Fibroblast of peridontal ligament (primary cell): ENCODE results near the gene SLC12A3.

ENCODE experiments used
- DNase-seq: peaks from one replicate; pipeline ENCODE4 v3.0.0-alpha.2; 2010; ENCODE audit errors: extremely low read depth

Gene SLC12A3, protein sequence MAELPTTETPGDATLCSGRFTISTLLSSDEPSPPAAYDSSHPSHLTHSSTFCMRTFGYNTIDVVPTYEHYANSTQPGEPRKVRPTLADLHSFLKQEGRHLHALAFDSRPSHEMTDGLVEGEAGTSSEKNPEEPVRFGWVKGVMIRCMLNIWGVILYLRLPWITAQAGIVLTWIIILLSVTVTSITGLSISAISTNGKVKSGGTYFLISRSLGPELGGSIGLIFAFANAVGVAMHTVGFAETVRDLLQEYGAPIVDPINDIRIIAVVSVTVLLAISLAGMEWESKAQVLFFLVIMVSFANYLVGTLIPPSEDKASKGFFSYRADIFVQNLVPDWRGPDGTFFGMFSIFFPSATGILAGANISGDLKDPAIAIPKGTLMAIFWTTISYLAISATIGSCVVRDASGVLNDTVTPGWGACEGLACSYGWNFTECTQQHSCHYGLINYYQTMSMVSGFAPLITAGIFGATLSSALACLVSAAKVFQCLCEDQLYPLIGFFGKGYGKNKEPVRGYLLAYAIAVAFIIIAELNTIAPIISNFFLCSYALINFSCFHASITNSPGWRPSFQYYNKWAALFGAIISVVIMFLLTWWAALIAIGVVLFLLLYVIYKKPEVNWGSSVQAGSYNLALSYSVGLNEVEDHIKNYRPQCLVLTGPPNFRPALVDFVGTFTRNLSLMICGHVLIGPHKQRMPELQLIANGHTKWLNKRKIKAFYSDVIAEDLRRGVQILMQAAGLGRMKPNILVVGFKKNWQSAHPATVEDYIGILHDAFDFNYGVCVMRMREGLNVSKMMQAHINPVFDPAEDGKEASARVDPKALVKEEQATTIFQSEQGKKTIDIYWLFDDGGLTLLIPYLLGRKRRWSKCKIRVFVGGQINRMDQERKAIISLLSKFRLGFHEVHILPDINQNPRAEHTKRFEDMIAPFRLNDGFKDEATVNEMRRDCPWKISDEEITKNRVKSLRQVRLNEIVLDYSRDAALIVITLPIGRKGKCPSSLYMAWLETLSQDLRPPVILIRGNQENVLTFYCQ

GRCh38 chr16:56864960-56865359 is at the start of gene SLC12A3:
TSS of gene SLC12A3 (plus strand) at chr16:56865207. CDS start at chr16:56865236, 29 bp downstream.
- no peak for DNase-seq

- no peak for DNase-seq
Observed at GRCh38 chr16:56815721-56816120, 49.3 kb upstream of the SLC12A3 start.

GRCh38 chr16:56817056-56817455 is 48.0 kb upstream of the SLC12A3 start:
- no peak for DNase-seq

GRCh38 chr16:56817938-56818337 is 47.1 kb upstream of the SLC12A3 start:
- DNase-seq: no peak

GRCh38 chr16:56823081-56823733 is 41.8 kb upstream of the SLC12A3 start:
- no peak for DNase-seq

DNA sequence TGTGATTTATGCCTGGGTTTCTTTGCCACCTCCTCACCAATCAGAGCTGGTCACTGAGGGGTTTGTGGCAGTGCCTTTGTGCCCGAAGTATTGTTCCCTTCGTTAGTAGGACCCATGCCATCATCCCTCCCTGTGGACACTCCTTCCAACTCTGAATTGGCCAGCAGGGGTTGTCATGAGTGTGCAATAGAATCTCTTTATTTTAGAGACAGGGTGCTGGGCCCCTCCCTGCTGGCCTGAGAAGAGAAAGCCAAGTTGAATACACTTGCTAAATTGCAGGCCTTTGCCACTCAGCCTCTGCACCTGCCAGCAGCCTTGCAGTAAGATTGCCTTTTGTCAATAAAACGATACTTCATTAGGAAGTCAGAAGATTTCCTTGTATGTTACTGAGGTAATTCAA is 40.7 kb upstream of the SLC12A3 start:
- DNase-seq: no peak

GRCh38 chr16:56824804-56825203 is 40.2 kb upstream of the SLC12A3 start:
- DNase-seq: no peak

DNA sequence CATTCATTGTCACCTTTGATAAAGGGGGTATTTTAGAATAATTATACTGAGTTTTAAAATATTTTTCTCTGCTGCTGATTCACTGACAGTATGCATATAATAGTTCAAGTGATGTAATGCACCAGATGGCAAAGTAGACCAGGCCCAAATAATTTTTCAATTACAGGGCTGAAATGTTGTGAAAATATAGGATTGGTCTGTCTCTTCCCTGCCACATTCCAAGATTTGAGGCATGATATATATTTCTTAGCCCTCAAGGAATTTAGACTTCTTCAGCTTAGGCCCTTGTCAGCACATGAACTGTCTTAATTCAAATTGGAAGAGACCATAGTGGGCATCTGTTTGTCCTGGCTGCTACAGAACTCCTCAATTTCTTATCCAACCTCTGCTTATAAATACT is 39.2 kb upstream of the SLC12A3 start:
- DNase-seq: no peak

- no peak for DNase-seq
Observed at GRCh38 chr16:56828647-56829046, 36.4 kb upstream of the SLC12A3 start.

GRCh38 chr16:56830669-56831068 is 34.3 kb upstream of the SLC12A3 start:
- DNase-seq: peak; percentile 34

DNA sequence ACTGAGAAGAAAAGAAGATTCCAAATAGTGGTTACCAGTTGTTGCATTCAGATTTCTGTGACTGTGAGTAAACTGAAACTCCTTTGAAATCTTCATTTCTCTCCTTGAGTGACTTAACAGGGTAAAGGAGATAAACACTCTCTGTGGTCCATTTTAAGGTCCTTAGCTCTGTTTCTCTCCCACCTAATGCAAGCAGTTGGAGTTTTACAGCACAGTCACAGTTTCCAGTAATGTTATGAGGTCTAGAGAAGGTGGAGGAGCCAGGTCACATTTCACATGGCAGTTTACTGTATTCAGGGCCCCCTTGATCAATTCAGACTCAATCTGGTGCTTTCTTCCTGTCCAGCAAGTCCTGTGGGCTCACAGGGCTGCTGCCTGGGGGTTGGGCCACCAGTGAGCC is 32.2 kb upstream of the SLC12A3 start:
- no peak for DNase-seq

DNA sequence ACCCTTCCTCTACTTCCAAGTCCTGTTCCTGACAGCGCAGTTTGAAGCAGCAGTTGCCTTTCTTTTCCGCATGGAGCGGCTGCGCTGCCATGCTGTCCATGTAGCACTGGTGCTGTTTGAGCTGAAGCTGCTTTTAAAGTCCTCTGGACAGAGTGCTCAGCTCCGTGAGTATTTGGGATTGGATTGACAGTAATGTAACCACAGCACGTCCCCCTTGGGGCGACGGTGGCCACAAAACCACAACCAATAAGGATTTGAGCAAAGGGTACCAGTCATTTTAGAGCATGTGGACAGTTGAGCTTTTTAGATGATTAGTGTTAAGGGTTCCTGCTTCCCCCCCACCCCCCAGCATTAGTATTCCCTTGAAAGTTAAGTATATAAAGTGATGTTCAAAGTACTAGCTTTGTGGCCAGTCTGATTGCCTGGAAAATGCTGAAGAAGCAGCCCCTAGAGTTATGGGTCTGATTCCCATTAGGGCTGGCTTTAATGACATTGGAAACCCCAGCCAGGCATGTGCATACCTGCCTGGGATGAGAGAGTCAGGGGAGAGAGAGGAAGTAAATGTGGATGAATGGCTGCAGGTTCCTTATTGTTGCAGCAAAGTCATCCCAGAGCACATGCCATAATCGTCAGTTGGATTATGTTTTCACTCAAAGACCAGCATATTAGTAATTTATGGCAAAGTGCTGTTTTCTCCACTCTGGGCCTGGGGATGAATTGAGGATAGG is 31.6 kb upstream of the SLC12A3 start:
- no peak for DNase-seq

DNA sequence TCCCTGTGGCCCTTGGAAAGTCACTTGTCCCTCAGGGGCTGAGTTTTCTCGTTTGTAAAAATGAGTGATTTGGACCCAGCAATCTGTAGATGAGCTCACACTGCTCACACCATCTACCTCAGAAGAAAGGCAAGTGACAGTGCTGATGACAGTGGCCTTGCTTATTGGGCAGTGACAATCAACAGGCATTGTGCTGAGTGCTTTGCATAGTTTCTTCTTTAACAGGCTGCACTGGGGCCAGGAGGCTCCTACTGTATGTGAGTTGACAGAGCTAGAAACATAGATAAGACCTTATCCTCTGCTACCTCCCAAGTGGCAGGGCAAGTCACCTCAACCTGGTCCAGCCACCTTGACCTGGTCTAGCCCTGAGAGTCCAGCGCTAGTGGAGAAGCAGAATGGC is 29.7 kb upstream of the SLC12A3 start:
- no peak for DNase-seq

- DNase-seq: peak; percentile 52
Observed at GRCh38 chr16:56836410-56837230, 28.4 kb upstream of the SLC12A3 start.

DNA sequence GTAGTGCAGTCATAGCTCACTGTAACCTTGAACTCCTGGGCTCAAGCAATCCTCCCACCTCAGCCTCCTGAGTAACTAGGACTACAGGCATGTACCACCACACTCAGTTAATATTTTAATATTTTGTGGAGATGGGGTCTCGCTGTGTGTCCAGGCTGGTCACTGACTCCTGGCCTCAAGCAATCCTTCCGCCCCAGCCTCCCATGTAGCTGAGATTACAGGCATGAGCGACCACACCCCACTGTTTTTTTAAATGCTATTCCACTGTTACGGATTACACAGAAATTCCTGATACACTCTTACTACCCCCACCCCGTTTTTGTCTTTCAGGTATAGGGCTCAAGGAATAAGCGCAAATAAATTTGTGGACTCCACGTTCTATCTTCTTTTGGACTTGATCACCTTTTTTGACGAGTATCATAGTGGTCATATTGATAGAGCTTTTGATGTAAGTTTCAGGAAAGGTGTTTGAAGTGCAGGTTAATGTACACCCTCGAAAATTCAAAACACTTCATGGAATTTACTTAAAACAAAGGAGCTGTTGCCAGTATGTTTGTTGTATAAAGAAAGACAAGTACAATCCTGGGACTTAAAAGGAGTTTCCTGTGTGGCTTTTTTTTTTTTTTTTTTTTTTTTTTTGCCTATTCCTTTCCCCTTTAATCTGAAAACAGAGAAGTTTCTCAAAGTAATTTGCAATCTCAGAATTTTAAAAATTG is 26.2 kb upstream of the SLC12A3 start:
- DNase-seq: no peak

DNA sequence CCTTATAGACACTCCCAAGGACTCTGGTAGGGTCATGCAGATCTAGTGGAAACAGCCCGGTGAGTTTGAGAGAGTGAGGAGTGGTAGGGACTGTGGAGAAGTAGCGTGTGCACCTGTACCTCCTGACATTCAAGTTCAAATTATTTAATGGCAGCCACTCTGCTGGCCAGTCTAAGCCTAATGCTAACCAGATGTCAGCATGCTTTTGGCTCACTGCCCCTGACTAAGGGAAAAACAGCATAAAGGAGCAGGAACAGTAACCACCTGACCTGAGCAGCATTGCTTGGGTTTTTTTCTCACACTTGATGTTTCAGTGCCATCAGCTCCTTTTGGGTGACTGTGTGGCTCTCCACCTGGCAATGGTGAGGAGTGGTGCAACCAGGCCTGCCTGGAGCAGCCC is 23.8 kb upstream of the SLC12A3 start:
- DNase-seq: peak; percentile 79

GRCh38 chr16:56841659-56842058 is 23.3 kb upstream of the SLC12A3 start:
- no peak for DNase-seq

GRCh38 chr16:56842133-56842532 is 22.9 kb upstream of the SLC12A3 start:
- DNase-seq: no peak

DNA sequence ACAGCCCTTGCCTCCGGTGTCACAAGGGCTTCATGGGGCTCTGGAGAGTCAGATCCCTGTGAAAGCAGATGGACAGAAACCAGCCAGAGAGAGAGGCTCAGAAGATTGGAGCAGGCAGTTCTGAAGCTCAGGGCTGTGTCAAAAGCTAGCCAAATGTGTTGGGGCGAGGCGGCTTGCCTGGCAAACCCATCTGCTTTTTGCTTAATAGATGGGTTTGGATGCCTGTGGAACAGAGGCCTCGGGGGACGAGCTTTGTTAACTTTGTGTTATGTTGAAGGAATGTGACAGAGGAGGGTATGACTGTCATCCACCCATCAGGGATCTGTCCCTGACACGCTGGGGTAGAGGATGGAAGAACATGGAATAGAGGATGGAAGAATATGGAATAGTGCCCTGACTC is 21.0 kb upstream of the SLC12A3 start:
- no peak for DNase-seq
